ENCODE data around the gene ANKRD13C.
"Not testable (repeated sequence)": the region's sequence is repeated elsewhere in the genome, so short reads cannot be mapped to it uniquely, and the experiment has no call there.

Gene ANKRD13C

GRCh38 chr1:70361727-70362398 is 7.3 kb upstream of the ANKRD13C start:
- Histone ChIP-seq H4K20me1 (no peaks in the 10 kb centered on the region), H3K9me3 (no peaks in the 10 kb centered on the region), H3K4me3 (no peak overlapping the region), H3K4me2 (no peak overlapping the region), H3K9ac (no peak overlapping the region), H3K27me3 (no peaks in the 10 kb centered on the region), H3K27ac (no peak overlapping the region), H3K36me3 (no peaks in the 10 kb centered on the region), H3K4me1 (no peaks in the 10 kb centered on the region; the same call in 1 of the 2 replicates)
- TF ChIP-seq Cebpa-rat (IDR thresholded peaks at IDR 0.05), result no peak

- H3K4me1 ChIP-seq, result peaks cover 5% of the 10 kb centered on the region
- no peak overlapping the region for H3K4me3 ChIP-seq
- no peak overlapping the region for H3K27ac ChIP-seq
- H3K9me3 ChIP-seq, result no peaks in the 10 kb centered on the region
- H3K4me2 ChIP-seq, result no peak overlapping the region
- no peaks in the 10 kb centered on the region for H4K20me1 ChIP-seq
- no peaks in the 10 kb centered on the region for H3K36me3 ChIP-seq
- H3K27me3 ChIP-seq, result no peaks in the 10 kb centered on the region
- no peak overlapping the region for H3K9ac ChIP-seq
- TF ChIP-seq Cebpa-rat (IDR thresholded peaks at IDR 0.05), result no peak
Observed at GRCh38 chr1:70360321-70360720, 5.8 kb upstream of the ANKRD13C start.

GRCh38 chr1:70358921-70359564 is 4.5 kb upstream of the ANKRD13C start:
- Histone ChIP-seq H3K36me3 (no peaks in the 10 kb centered on the region), H3K9me3 (no peaks in the 10 kb centered on the region), H3K4me1 (peaks cover 9% of the 10 kb centered on the region), H3K4me2 (no peak overlapping the region), H4K20me1 (peaks cover under 1% of the 10 kb centered on the region; the same call in 1 of the 2 replicates), H3K27me3 (no peaks in the 10 kb centered on the region), H3K4me3 (no peak overlapping the region), H3K27ac (no peak overlapping the region), H3K9ac (no peak overlapping the region)
- no peak for TF ChIP-seq Cebpa-rat (IDR thresholded peaks at IDR 0.05)

GRCh38 chr1:70355920-70356319 is 1.4 kb upstream of the ANKRD13C start:
- Histone ChIP-seq H3K4me3 (no peak overlapping the region), H3K4me2 (peak overlapping the region; percentile 86; the same call in 1 of the 2 replicates), H3K27ac (no peak overlapping the region), H3K4me1 (peaks cover 28% of the 10 kb centered on the region), H3K9ac (no peak overlapping the region), H3K9me3 (no peaks in the 10 kb centered on the region), H3K36me3 (peaks cover under 1% of the 10 kb centered on the region), H4K20me1 (peaks cover 32% of the 10 kb centered on the region), H3K27me3 (no peaks in the 10 kb centered on the region)
- TF ChIP-seq Cebpa-rat (IDR thresholded peaks at IDR 0.05), result no peak

- H3K27ac ChIP-seq, result peak overlapping the region; percentile 96
- no peaks in the 10 kb centered on the region for H3K9me3 ChIP-seq
- no peak for TF ChIP-seq Cebpa-rat (IDR thresholded peaks at IDR 0.05)
- peaks cover 40% of the 10 kb centered on the region for H4K20me1 ChIP-seq
- H3K4me3 ChIP-seq, result peak overlapping the region; percentile 82
- no peaks in the 10 kb centered on the region for H3K27me3 ChIP-seq
- peaks cover 29% of the 10 kb centered on the region for H3K4me1 ChIP-seq
- H3K36me3 ChIP-seq, result peaks cover 5% of the 10 kb centered on the region
- peak overlapping the region; percentile 96 for H3K9ac ChIP-seq
- peak overlapping the region; percentile 86 for H3K4me2 ChIP-seq
Observed at GRCh38 chr1:70355111-70355407, 537 bp upstream of the ANKRD13C start.

- H3K9ac ChIP-seq, result peak overlapping the region; percentile 96
- H3K36me3 ChIP-seq, result peaks cover 5% of the 10 kb centered on the region
- peak overlapping the region; percentile 82 for H3K4me3 ChIP-seq
- H4K20me1 ChIP-seq, result peaks cover 46% of the 10 kb centered on the region
- H3K4me1 ChIP-seq, result peaks cover 32% of the 10 kb centered on the region
- peak overlapping the region; percentile 96 for H3K27ac ChIP-seq
- no peaks in the 10 kb centered on the region for H3K9me3 ChIP-seq
- H3K27me3 ChIP-seq, result no peaks in the 10 kb centered on the region
- H3K4me2 ChIP-seq, result peak overlapping the region; percentile 86
- TF ChIP-seq Cebpa-rat (IDR thresholded peaks at IDR 0.05), result no peak
Observed at GRCh38 chr1:70353601-70354331, 756 bp downstream of the ANKRD13C start.

GRCh38 chr1:70353044-70353443 is 1.5 kb downstream of the ANKRD13C start:
- Histone ChIP-seq H3K9me3 (no peaks in the 10 kb centered on the region), H3K36me3 (peaks cover 5% of the 10 kb centered on the region), H3K4me3 (peak overlapping the region; percentile 82), H3K27me3 (no peaks in the 10 kb centered on the region), H4K20me1 (peaks cover 46% of the 10 kb centered on the region), H3K9ac (peak overlapping the region; percentile 96), H3K4me2 (peak overlapping the region; percentile 86), H3K27ac (peak overlapping the region; percentile 96; the same call in 1 of the 2 replicates), H3K4me1 (peaks cover 32% of the 10 kb centered on the region)
- TF ChIP-seq Cebpa-rat (IDR thresholded peaks at IDR 0.05), result no peak

GRCh38 chr1:70349799-70350198 is 4.7 kb downstream of the ANKRD13C start:
- not testable (repeated sequence) for H3K27me3 ChIP-seq, H3K4me2 ChIP-seq, H3K9me3 ChIP-seq, H3K4me3 ChIP-seq, H3K27ac ChIP-seq, H3K9ac ChIP-seq
- Histone ChIP-seq H4K20me1 (peaks cover 66% of the 10 kb centered on the region), H3K36me3 (peaks cover 18% of the 10 kb centered on the region), H3K4me1 (peaks cover 23% of the 10 kb centered on the region)

GRCh38 chr1:70348399-70349165 is 5.9 kb downstream of the ANKRD13C start:
- Histone ChIP-seq H4K20me1 (peaks cover 68% of the 10 kb centered on the region), H3K4me1 (peaks cover 23% of the 10 kb centered on the region), H3K9me3 (no peaks in the 10 kb centered on the region), H3K36me3 (peaks cover 25% of the 10 kb centered on the region), H3K27ac (no peak overlapping the region), H3K4me3 (no peak overlapping the region), H3K27me3 (no peaks in the 10 kb centered on the region), H3K9ac (no peak overlapping the region), H3K4me2 (no peak overlapping the region)
- no peak for TF ChIP-seq Cebpa-rat (IDR thresholded peaks at IDR 0.05)

- H3K4me3 ChIP-seq, H3K9me3 ChIP-seq, H3K9ac ChIP-seq, H3K4me2 ChIP-seq, H3K4me1 ChIP-seq, H3K27ac ChIP-seq, H3K27me3 ChIP-seq: not testable (repeated sequence)
- Histone ChIP-seq H3K36me3 (peaks cover 47% of the 10 kb centered on the region), H4K20me1 (peaks cover 61% of the 10 kb centered on the region)
Observed at GRCh38 chr1:70339644-70340043, 14.9 kb downstream of the ANKRD13C start.

All from BLaER1 (cell line).